ENCODE data around the gene FHL1. TPM values are rescaled to one million over a fixed set of nuclear protein-coding genes. Genes with fewer than 3 reads are reported as not detected.

Gene FHL1
- polyA plus RNA-seq, 3 donors, result 0.75 to 4.0 (median 0.98) TPM

- H3K27ac ChIP-seq (ENCODE audit: low read depth in 1 of 2, low read length in 2 of 2), result no peak overlapping the region
- Mint-ChIP-seq H3K4me3 (peak overlapping the region; percentile 43 to 55), H3K27ac (peak overlapping the region in 4 of 7 donors; percentile 44 to 88 (median 74)), H3K9me3 (peaks cover 0 to 2% (median 0%) of the 10 kb centered on the region in 7 donors), H3K4me1 (peaks cover 34% of the 10 kb centered on the region), H3K27me3 (ENCODE audit: low read depth in 3 of 3) (peaks cover 0 to 6% (median 0%) of the 10 kb centered on the region in 3 donors), H3K36me3 (no peaks in the 10 kb centered on the region)
- H3K9ac ChIP-seq (ENCODE audit: insufficient read depth, low read length, poor library complexity, severe bottlenecking), result no peak overlapping the region
- WGBS (ENCODE audit: insufficient coverage), result 75% methylated on average over 4 of the region's 6 CpGs
- no peaks in the 10 kb centered on the region for H4K20me1 ChIP-seq (ENCODE audit: insufficient read depth, low read length)
- H2AFZ ChIP-seq (ENCODE audit: insufficient read depth, low read depth, low read length, poor library complexity, severe bottlenecking), result no peak overlapping the region
- no peak overlapping the region for H3K4me2 ChIP-seq (replicated peaks; ENCODE audit: extremely low read depth, low read length, poor library complexity, severe bottlenecking)
- H3K79me2 ChIP-seq (ENCODE audit: insufficient read depth, low read length), result no peaks in the 10 kb centered on the region
- H3K36me3 ChIP-seq (replicated peaks in 1 of 2; ENCODE audit: control insufficient read depth in 1 of 2, insufficient read depth in 2 of 2, low read length in 2 of 2), result no peaks in the 10 kb centered on the region
- H3K9me3 ChIP-seq (replicated peaks in 1 of 2; ENCODE audit: control insufficient read depth in 1 of 2, insufficient read depth in 1 of 2, low read length in 2 of 2), result no peaks in the 10 kb centered on the region
- intact Hi-C loops (cut with micrococcal nuclease), result no loop called here
- no peaks in the 10 kb centered on the region for H3K27me3 ChIP-seq (ENCODE audit: control insufficient read depth in 2 of 2, insufficient read depth in 2 of 2, low read length in 2 of 2)
- peak overlapping the region in 1 of 3 experiments; percentile 8 for H3K4me3 ChIP-seq (replicated peaks in 1 of 3; ENCODE audit: low read depth in 2 of 3, low read length in 3 of 3)
- H3K4me1 ChIP-seq (ENCODE audit: control insufficient read depth in 1 of 2, insufficient read depth in 2 of 2, low read length in 2 of 2), result peaks cover 30 to 33% of the 10 kb centered on the region in 2 donors
- DNase-seq, result peak; percentile 5 to 59 (median 18)
- TF ChIP-seq, protein P1, sequence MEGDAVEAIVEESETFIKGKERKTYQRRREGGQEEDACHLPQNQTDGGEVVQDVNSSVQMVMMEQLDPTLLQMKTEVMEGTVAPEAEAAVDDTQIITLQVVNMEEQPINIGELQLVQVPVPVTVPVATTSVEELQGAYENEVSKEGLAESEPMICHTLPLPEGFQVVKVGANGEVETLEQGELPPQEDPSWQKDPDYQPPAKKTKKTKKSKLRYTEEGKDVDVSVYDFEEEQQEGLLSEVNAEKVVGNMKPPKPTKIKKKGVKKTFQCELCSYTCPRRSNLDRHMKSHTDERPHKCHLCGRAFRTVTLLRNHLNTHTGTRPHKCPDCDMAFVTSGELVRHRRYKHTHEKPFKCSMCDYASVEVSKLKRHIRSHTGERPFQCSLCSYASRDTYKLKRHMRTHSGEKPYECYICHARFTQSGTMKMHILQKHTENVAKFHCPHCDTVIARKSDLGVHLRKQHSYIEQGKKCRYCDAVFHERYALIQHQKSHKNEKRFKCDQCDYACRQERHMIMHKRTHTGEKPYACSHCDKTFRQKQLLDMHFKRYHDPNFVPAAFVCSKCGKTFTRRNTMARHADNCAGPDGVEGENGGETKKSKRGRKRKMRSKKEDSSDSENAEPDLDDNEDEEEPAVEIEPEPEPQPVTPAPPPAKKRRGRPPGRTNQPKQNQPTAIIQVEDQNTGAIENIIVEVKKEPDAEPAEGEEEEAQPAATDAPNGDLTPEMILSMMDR (IDR thresholded peaks at IDR 0.05), result no peak
These were observed 43.8 kb downstream of the FHL1 start for GRCh38 chrX:136191171-136191570.

GRCh38 chrX:136192135-136192534 is 44.8 kb downstream of the FHL1 start:
- Mint-ChIP-seq H3K27ac (no peak overlapping the region), H3K27me3 (ENCODE audit: low read depth in 3 of 3) (peaks cover 0 to 5% (median 0%) of the 10 kb centered on the region in 3 donors), H3K36me3 (no peaks in the 10 kb centered on the region)

More at GRCh38 chrX:136192135-136192534, 44.8 kb downstream of the FHL1 start:
- no CpG with 5 or more reads among the region's 2 CpGs for WGBS (ENCODE audit: insufficient coverage)
- intact Hi-C loops (cut with micrococcal nuclease), result no loop called here
- TF ChIP-seq, protein P1 (IDR thresholded peaks at IDR 0.05), result no peak
- Histone ChIP-seq H3K9ac (ENCODE audit: insufficient read depth, low read length, poor library complexity, severe bottlenecking) (no peak overlapping the region), H3K27me3 (ENCODE audit: control insufficient read depth in 2 of 2, insufficient read depth in 2 of 2, low read length in 2 of 2) (no peaks in the 10 kb centered on the region), H4K20me1 (ENCODE audit: insufficient read depth, low read length) (no peaks in the 10 kb centered on the region), H3K4me3 (replicated peaks in 1 of 3; ENCODE audit: low read depth in 2 of 3, low read length in 3 of 3) (no peak overlapping the region), H3K27ac (ENCODE audit: low read depth in 1 of 2, low read length in 2 of 2) (no peak overlapping the region), H3K4me1 (ENCODE audit: control insufficient read depth in 1 of 2, insufficient read depth in 2 of 2, low read length in 2 of 2) (peaks cover 30 to 33% of the 10 kb centered on the region in 2 donors), H3K9me3 (replicated peaks in 1 of 2; ENCODE audit: control insufficient read depth in 1 of 2, insufficient read depth in 1 of 2, low read length in 2 of 2) (no peaks in the 10 kb centered on the region), H3K36me3 (replicated peaks in 1 of 2; ENCODE audit: control insufficient read depth in 1 of 2, insufficient read depth in 2 of 2, low read length in 2 of 2) (no peaks in the 10 kb centered on the region), H3K79me2 (ENCODE audit: insufficient read depth, low read length) (no peaks in the 10 kb centered on the region), H2AFZ (ENCODE audit: insufficient read depth, low read depth, low read length, poor library complexity, severe bottlenecking) (no peak overlapping the region), H3K4me2 (replicated peaks; ENCODE audit: extremely low read depth, low read length, poor library complexity, severe bottlenecking) (no peak overlapping the region)
- no peak for DNase-seq
- Mint-ChIP-seq H3K4me1 (peaks cover 34% of the 10 kb centered on the region), H3K9me3 (peaks cover 0 to 2% (median 0%) of the 10 kb centered on the region in 7 donors), H3K4me3 (no peak overlapping the region)

Data from CD14-positive monocyte (primary cell).